Islet of Langerhans (tissue), 1 donor: ENCODE data around the gene MAP3K12.

ENCODE experiments used
- FAIRE-seq: peaks from one replicate; lab custom pipeline; 2011; peaks lifted over from hg19 to GRCh38; lab: Jason Lieb, UNC

The MAP3K12 gene

GRCh38 chr12:53508534-53509170 is 9.4 kb upstream of the MAP3K12 start:
- FAIRE-seq, result peak; percentile 9

GRCh38 chr12:53507603-53507885 is 8.3 kb upstream of the MAP3K12 start:
- no peak for FAIRE-seq

- FAIRE-seq, result no peak
These were observed 7.8 kb upstream of the MAP3K12 start, which contains the start of gene NPFF for GRCh38 chr12:53506881-53507602. NPFF (minus strand) TSS chr12:53507484; CDS start chr12:53507474, 10 bp downstream.

GRCh38 chr12:53506450-53506785 is 7.2 kb upstream of the MAP3K12 start:
- no peak for FAIRE-seq

GRCh38 chr12:53505555-53506449 is 6.5 kb upstream of the MAP3K12 start:
- FAIRE-seq, result no peak

GRCh38 chr12:53505086-53505485 is 5.8 kb upstream of the MAP3K12 start:
- no peak for FAIRE-seq

- FAIRE-seq, result no peak
These were observed 5.0 kb upstream of the MAP3K12 start for GRCh38 chr12:53504004-53504920.

GRCh38 chr12:53502983-53503728 is 3.9 kb upstream of the MAP3K12 start:
- FAIRE-seq, result no peak

- no peak for FAIRE-seq
These were observed 3.1 kb upstream of the MAP3K12 start for GRCh38 chr12:53502331-53502730.

- FAIRE-seq, result no peak
These were observed 2.4 kb upstream of the MAP3K12 start for GRCh38 chr12:53501615-53502181.

- peak; percentile 96 for FAIRE-seq
These were observed 1.7 kb upstream of the MAP3K12 start, which contains the start of gene TARBP2 for GRCh38 chr12:53500776-53501614. TARBP2 (plus strand) TSS chr12:53501283; CDS start chr12:53501409, 126 bp downstream.

GRCh38 chr12:53500142-53500775 is 1.0 kb upstream of the MAP3K12 start:
- no peak for FAIRE-seq

- no peak for FAIRE-seq
These were observed 1.0 kb downstream of the MAP3K12 start for GRCh38 chr12:53498235-53498630.

- no peak for FAIRE-seq
These were observed 1.8 kb downstream of the MAP3K12 start for GRCh38 chr12:53497461-53497860.

- FAIRE-seq, result no peak
These were observed 2.6 kb downstream of the MAP3K12 start for GRCh38 chr12:53496752-53497032.

GRCh38 chr12:53495903-53496751 is 3.1 kb downstream of the MAP3K12 start:
- FAIRE-seq, result no peak

- no peak for FAIRE-seq
These were observed 5.5 kb downstream of the MAP3K12 start for GRCh38 chr12:53493610-53494391.
